Measurements from ENCODE around the gene NPW.

DNA sequence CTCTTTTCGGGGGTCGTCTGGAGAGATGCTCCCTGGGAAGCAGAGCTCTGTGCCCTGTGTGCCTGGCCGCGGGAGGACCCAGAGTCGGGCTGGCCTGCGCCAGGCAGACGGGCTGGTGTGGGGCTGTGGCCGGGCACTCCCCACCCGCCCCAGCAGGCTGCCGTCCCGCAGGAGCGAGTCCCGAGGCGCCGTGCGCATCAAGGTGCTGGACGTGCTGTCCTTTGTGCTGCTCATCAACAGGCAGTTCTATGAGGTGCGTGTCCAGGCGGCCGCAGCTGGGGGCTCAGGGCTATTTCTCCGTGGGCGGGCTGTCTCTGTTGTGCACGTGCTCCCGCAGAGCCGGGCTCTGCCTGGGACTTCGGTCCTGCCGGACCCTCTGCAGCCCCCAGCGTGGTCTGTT lies 43.2 kb downstream of the NPW start:
- no peak for TF ChIP-seq EZH2 (IDR thresholded peaks at IDR 0.05; ENCODE audit: insufficient read depth, poor library complexity, severe bottlenecking)
- no peak for TF ChIP-seq EZH2phosphoT487 (IDR thresholded peaks at IDR 0.05; ENCODE audit: insufficient read depth, low read depth)

All from GM23248 (cell line).